Activated T-cell treated with anti-CD3 and anti-CD28 coated beads, Interleukin-2, amount 50 U/mL, for 72 hours (primary cell): ENCODE measurements around the gene LRFN4. TPM values are rescaled to one million over a fixed set of nuclear protein-coding genes. Genes with fewer than 3 reads are reported as not detected.

Source experiments
- ATAC-seq, 2 donors: fragments of 150-1000 bp; cut with Tn5 transposase; replicated peaks in 1 of 2; 2 replicates each; pipeline ENCODE4 v1.10.0; 2021; ENCODE audit warnings: moderate library complexity in 2 of 2, mild to moderate bottlenecking in 1 of 2
- DNase-seq, 2 donors: peaks; one replicate each; pipeline ENCODE4 v3.0.0; 2021 to 2022; ENCODE audit warnings: mixed read lengths in 1 of 2
- H3K27ac Mint-ChIP-seq: one replicate; pipeline ENCODE4 v1.8.0; 2022; ENCODE audit warnings: mild to moderate bottlenecking, moderate library complexity, mixed read lengths
- H3K27me3 Mint-ChIP-seq: one replicate; pipeline ENCODE4 v1.8.0; 2022; ENCODE audit warnings: low read depth, mixed read lengths
- H3K36me3 Mint-ChIP-seq, 2 donors: one replicate each; pipeline ENCODE4 v1.8.0; 2022; ENCODE audit warnings: mixed read lengths in 2 of 2, mild to moderate bottlenecking in 1 of 2; ENCODE audit not compliant: insufficient read depth in 2 of 2
- H3K4me1 Mint-ChIP-seq: one replicate; pipeline ENCODE4 v1.8.0; 2022; ENCODE audit warnings: low read depth, mixed read lengths
- H3K4me3 Mint-ChIP-seq, 2 donors: one replicate each; pipeline ENCODE4 v1.8.0; 2022; ENCODE audit warnings: mild to moderate bottlenecking in 2 of 2, mixed read lengths in 2 of 2, moderate library complexity in 2 of 2
- H3K9me3 Mint-ChIP-seq, 2 donors: one replicate each; pipeline ENCODE4 v1.8.0; 2022; ENCODE audit warnings: mixed read lengths in 2 of 2
- total RNA-seq, 2 donors: library from RNA; stranded (reverse); gene quantifications; one replicate each; pipeline ENCODE4 v1.2.3, GENCODE V29; 2022

Gene LRFN4
- total RNA-seq, 2 donors from 2014 or later: 13.4 to 18.3 TPM

DNA sequence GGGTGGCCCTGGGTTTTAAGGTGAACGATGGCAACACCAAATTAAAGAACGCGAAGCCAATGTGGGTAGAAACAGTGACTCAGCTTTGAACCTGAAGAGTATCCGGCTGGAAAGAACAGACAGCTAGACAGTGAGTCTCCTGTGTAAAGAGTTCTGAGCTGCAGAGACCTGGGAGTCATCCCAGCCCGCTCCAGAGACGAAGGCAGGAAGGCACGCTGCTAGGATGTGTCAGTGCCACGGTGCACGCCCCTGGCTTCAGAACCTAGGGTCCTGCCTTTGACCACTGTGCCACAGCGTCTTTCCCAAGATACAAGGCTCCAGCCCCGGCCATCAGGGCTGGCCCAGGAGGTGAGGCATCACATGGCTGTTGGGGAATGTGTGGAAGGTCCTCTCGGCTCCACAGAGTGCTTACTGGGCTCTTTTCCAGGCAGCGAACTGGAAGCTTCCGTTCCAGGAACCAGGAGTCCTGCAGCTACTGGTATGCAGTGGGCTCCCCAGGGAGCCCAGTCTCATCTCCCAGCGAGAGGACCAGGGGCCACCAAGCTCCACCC is 29.9 kb downstream of the LRFN4 start:
- Mint-ChIP-seq H3K27me3 (no peaks in the 10 kb centered on the region), H3K27ac (no peak overlapping the region)
- ATAC-seq: no peak

GRCh38 chr11:66887526-66887925 is 30.7 kb downstream of the LRFN4 start:
- DNase-seq (no peak), ATAC-seq (no peak)
- Mint-ChIP-seq H3K4me1 (peaks cover 12% of the 10 kb centered on the region), H3K9me3 (peaks cover 0 to 2% of the 10 kb centered on the region in 2 donors), H3K36me3 (peaks cover 0 to 2% of the 10 kb centered on the region in 2 donors), H3K27ac (no peak overlapping the region), H3K4me3 (no peak overlapping the region), H3K27me3 (no peaks in the 10 kb centered on the region)

More for the DNA sequence above, 29.9 kb downstream of the LRFN4 start:
- Mint-ChIP-seq H3K4me3 (no peak overlapping the region), H3K36me3 (no peaks in the 10 kb centered on the region), H3K9me3 (no peaks in the 10 kb centered on the region), H3K4me1 (peaks cover 5% of the 10 kb centered on the region)
- no peak for DNase-seq

GRCh38 chr11:66888282-66888681 is 31.4 kb downstream of the LRFN4 start:
- peaks cover 0 to 2% of the 10 kb centered on the region in 2 donors for H3K36me3 Mint-ChIP-seq
- ATAC-seq (no peak), DNase-seq (no peak)
- no peaks in the 10 kb centered on the region for H3K27me3 Mint-ChIP-seq
- no peak overlapping the region for H3K4me3 Mint-ChIP-seq
- peaks cover 20% of the 10 kb centered on the region for H3K4me1 Mint-ChIP-seq
- peaks cover 0 to 2% of the 10 kb centered on the region in 2 donors for H3K9me3 Mint-ChIP-seq
- H3K27ac Mint-ChIP-seq: no peak overlapping the region

DNA sequence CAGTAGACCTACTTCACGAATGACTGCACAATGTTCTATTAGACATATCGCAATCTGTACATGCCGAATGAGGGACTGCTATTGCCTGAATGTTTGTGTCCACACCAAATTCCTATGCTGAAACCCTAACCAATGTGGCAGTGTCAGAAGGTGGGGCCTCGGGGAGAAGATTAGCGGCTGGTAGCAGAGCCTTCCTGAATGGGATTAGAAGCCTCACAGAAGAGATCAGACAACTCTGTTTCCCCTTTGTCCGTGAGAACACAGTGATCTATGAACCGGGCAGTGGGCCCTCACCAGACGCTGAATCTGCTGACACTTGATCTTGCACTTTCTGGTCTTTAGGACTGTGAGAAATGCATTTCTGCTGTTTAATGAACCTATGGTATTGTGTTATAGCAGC is 33.1 kb downstream of the LRFN4 start:
- DNase-seq (no peak), ATAC-seq (no peak)
- peaks cover 7% of the 10 kb centered on the region for H3K27me3 Mint-ChIP-seq
- H3K27ac Mint-ChIP-seq: no peak overlapping the region
- peaks cover 0 to 2% of the 10 kb centered on the region in 2 donors for H3K9me3 Mint-ChIP-seq
- H3K4me1 Mint-ChIP-seq: peaks cover 20% of the 10 kb centered on the region
- no peak overlapping the region for H3K4me3 Mint-ChIP-seq
- H3K36me3 Mint-ChIP-seq: peaks cover 0 to 2% of the 10 kb centered on the region in 2 donors

GRCh38 chr11:66891851-66892660 is 35.2 kb downstream of the LRFN4 start:
- H3K4me1 Mint-ChIP-seq: peaks cover 20% of the 10 kb centered on the region
- ATAC-seq: peak; percentile 100

DNA sequence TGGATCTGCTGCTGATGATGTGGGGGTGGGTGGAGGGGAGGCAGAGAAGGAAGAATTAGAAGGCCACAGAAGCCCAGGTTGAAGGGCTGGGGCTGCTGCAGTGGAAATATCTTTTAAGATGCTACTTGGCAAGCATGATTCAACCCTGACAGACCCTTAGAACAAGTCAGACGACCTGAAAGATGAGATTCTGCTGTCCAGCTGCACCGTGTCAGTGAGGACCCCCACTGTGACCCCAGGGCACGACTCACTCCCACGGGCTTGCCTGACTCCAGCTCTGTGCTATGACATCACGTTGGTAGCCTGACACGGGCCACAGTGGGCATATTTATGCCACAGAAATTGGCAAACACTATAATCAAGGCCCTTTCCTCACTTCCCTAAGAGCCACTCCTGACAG is 36.0 kb downstream of the LRFN4 start:
- H3K9me3 Mint-ChIP-seq: peaks cover 0 to 2% of the 10 kb centered on the region in 2 donors
- H3K36me3 Mint-ChIP-seq: peaks cover 0 to 2% of the 10 kb centered on the region in 2 donors
- DNase-seq: no peak
- ATAC-seq: no peak
- H3K4me3 Mint-ChIP-seq: no peak overlapping the region
- H3K27ac Mint-ChIP-seq: no peak overlapping the region
- H3K27me3 Mint-ChIP-seq: peaks cover 7% of the 10 kb centered on the region
- peaks cover 20% of the 10 kb centered on the region for H3K4me1 Mint-ChIP-seq

More at GRCh38 chr11:66891851-66892660, 35.2 kb downstream of the LRFN4 start:
- Mint-ChIP-seq H3K27me3 (peaks cover 7% of the 10 kb centered on the region), H3K4me3 (peak overlapping the region; percentile 1 to 31), H3K36me3 (peaks cover 0 to 2% of the 10 kb centered on the region in 2 donors), H3K9me3 (peaks cover 0 to 2% of the 10 kb centered on the region in 2 donors), H3K27ac (no peak overlapping the region)
- peak; percentile 79 to 83 for DNase-seq

DNA sequence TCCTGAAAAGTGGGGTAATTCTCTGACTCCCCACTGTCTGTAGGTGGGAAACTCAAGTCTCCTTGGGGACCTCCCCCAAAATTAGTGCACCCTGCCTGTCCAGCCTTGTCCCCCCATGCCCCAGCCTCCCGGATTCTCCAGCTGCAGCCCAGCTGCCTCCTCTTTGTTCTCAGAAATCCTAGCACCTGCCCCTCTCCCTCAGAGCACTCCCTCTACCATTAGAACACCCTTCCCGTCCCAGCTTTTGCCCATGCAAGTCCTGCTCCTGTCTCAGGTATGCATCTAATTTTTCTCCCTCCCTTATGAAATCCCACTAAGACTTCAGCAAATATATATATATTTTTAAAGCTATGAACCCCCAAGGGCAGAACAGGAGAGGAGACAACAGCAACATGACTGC is 37.3 kb downstream of the LRFN4 start:
- peaks cover 7% of the 10 kb centered on the region for H3K27me3 Mint-ChIP-seq
- ATAC-seq (no peak), DNase-seq (no peak)
- peaks cover 0 to 2% of the 10 kb centered on the region in 2 donors for H3K36me3 Mint-ChIP-seq
- H3K27ac Mint-ChIP-seq: no peak overlapping the region
- peaks cover 0 to 2% of the 10 kb centered on the region in 2 donors for H3K9me3 Mint-ChIP-seq
- H3K4me3 Mint-ChIP-seq: no peak overlapping the region
- peaks cover 20% of the 10 kb centered on the region for H3K4me1 Mint-ChIP-seq

DNA sequence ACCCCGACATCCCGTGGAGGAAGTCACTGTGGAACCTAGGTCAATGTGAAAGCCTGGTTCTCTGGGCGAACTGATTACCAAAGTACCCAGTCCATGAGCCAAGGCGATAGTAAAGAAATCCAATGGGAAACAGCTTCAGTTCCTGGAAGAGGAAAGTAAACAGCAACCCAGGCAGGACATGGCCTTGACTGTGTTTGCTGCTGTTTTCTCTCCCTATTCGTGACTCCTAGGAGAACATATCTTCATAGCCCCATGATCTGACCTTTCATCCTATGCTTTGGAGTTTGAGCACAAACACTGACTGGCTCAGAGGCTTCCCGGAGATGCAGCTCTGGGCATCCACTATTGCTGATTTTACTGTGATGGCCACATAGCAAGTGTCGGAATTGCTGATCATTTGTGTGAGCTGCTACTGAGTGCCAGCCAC is 45.1 kb downstream of the LRFN4 start:
- DNase-seq: no peak
- Mint-ChIP-seq H3K27me3 (no peaks in the 10 kb centered on the region), H3K4me3 (no peak overlapping the region), H3K36me3 (no peaks in the 10 kb centered on the region), H3K9me3 (no peaks in the 10 kb centered on the region), H3K4me1 (no peaks in the 10 kb centered on the region), H3K27ac (no peak overlapping the region)
- no peak for ATAC-seq

GRCh38 chr11:66902486-66903177 is 45.8 kb downstream of the LRFN4 start:
- no peak overlapping the region for H3K4me3 Mint-ChIP-seq
- DNase-seq (no peak), ATAC-seq (no peak)
- no peaks in the 10 kb centered on the region for H3K4me1 Mint-ChIP-seq
- H3K9me3 Mint-ChIP-seq: no peaks in the 10 kb centered on the region
- no peaks in the 10 kb centered on the region for H3K36me3 Mint-ChIP-seq
- no peaks in the 10 kb centered on the region for H3K27me3 Mint-ChIP-seq
- no peak overlapping the region for H3K27ac Mint-ChIP-seq

DNA sequence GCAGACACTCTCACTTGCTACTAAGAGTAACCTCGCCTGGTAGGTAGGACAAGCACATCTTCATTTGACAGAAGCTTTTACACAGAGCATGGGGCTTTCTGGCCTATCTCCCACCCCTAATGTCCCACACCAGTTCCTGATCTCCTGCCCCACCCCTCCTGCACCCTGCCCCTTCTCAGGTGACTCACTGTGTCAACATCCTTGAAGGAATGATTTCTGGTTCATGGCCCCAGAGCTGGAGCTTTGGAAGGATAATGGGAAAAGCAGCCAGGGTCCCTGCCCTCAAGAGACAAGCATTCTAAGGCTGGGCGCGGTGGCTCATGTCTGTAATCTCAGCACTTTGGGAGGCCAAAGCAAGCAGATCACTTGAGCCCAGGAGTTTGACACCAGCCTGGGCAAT is 47.2 kb downstream of the LRFN4 start:
- Mint-ChIP-seq H3K27ac (no peak overlapping the region), H3K36me3 (no peaks in the 10 kb centered on the region), H3K9me3 (no peaks in the 10 kb centered on the region), H3K4me3 (no peak overlapping the region), H3K27me3 (no peaks in the 10 kb centered on the region), H3K4me1 (no peaks in the 10 kb centered on the region)
- ATAC-seq: no peak
- DNase-seq: no peak

GRCh38 chr11:66904561-66904960 is 47.7 kb downstream of the LRFN4 start:
- no peak overlapping the region for H3K4me3 Mint-ChIP-seq
- no peaks in the 10 kb centered on the region for H3K36me3 Mint-ChIP-seq
- H3K4me1 Mint-ChIP-seq: no peaks in the 10 kb centered on the region
- DNase-seq: no peak
- no peaks in the 10 kb centered on the region for H3K9me3 Mint-ChIP-seq
- H3K27me3 Mint-ChIP-seq: no peaks in the 10 kb centered on the region
- no peak overlapping the region for H3K27ac Mint-ChIP-seq
- no peak for ATAC-seq

DNA sequence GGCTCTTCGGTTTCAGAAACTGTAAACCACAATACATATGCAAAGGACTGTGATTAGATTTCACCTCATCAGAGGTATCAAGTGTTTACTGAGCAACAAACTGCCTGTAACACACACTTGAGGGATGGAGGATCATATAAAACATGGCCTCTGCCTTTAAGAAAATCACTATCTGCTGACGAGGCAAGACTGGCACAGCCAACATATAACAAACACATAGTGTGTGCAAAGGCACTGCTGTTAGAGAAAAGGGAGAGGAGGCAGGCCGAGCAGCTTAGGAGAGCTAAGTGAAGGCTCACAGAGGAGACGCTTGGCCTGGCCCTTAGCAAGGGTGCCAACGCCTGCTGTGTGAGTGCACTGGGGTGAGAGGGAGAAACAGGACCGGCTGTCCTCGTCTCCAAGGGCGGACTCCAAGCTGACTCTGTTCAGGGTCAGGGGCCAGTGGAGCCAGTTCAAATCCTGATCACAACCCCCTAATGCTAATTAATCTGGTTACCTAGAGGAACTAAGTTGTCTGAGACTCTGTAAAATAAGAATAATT is 48.2 kb downstream of the LRFN4 start:
- H3K27me3 Mint-ChIP-seq: no peaks in the 10 kb centered on the region
- no peak overlapping the region for H3K4me3 Mint-ChIP-seq
- H3K9me3 Mint-ChIP-seq: no peaks in the 10 kb centered on the region
- DNase-seq (no peak), ATAC-seq (no peak)
- no peak overlapping the region for H3K27ac Mint-ChIP-seq
- H3K4me1 Mint-ChIP-seq: no peaks in the 10 kb centered on the region
- no peaks in the 10 kb centered on the region for H3K36me3 Mint-ChIP-seq

- no peaks in the 10 kb centered on the region for H3K9me3 Mint-ChIP-seq
- no peaks in the 10 kb centered on the region for H3K27me3 Mint-ChIP-seq
- H3K27ac Mint-ChIP-seq: no peak overlapping the region
- no peak overlapping the region for H3K4me3 Mint-ChIP-seq
- no peak for ATAC-seq
- H3K4me1 Mint-ChIP-seq: no peaks in the 10 kb centered on the region
- DNase-seq: no peak
- H3K36me3 Mint-ChIP-seq: no peaks in the 10 kb centered on the region
Observed at GRCh38 chr11:66905631-66906030, 48.8 kb downstream of the LRFN4 start.
